Jurkat, Clone E6-1 (cell line): ENCODE data around the gene CAPN10.
"Not testable (repeated sequence)": the region's sequence is repeated elsewhere in the genome, so short reads cannot be mapped to it uniquely, and the experiment has no call there.

Source experiments
- DNase-seq: peaks from one replicate; pipeline ENCODE4 v3.0.0-alpha.2; 2011; ENCODE audit warnings: low read depth, low spot score
- H3K4me3 ChIP-seq: 2 replicates; pipeline ENCODE4 v1.5.1; 2011; ENCODE audit warnings: mild to moderate bottlenecking, low read length, control low read depth, moderate library complexity

Gene CAPN10

DNA sequence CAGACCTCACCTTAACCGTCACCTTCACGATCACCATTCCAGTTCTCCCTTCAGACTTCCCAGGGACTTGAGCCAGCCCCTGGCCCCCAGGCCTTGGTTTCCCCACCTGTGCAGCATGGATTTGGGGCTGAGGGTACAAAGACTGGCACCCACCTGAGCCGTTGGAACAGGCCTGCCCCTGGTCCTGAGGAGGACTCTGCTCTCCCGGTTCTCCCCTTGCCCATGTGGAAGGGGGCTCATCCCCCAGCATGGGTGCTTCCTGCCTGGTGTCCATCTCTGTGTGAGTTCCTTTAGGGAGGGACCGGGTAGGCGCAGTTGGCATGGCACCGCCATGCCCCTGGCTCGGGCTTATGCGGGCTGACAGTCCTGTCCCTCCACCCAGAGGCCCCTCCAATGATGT, 27.9 kb downstream of the CAPN10 start:
- no peak overlapping the region for H3K4me3 ChIP-seq
- no peak for DNase-seq

DNA sequence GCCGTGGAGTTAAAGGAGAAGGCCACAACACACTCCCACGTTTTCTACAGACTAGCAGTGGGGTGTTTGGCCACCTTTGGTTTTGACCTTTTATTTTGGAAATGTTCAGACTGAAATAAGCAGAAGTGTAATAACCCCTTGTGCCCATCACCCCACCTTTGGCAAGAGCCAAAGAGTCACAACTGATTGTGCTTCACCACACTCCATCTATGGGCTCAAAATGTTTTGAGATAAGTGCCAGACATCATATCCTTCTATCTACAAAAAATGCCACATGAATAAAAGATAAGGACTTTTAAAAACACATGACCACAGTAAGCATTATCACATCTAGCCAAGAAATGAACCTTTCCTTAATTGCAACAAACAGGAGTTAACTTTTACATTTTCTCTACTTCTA, 28.9 kb downstream of the CAPN10 start:
- DNase-seq: no peak

DNA sequence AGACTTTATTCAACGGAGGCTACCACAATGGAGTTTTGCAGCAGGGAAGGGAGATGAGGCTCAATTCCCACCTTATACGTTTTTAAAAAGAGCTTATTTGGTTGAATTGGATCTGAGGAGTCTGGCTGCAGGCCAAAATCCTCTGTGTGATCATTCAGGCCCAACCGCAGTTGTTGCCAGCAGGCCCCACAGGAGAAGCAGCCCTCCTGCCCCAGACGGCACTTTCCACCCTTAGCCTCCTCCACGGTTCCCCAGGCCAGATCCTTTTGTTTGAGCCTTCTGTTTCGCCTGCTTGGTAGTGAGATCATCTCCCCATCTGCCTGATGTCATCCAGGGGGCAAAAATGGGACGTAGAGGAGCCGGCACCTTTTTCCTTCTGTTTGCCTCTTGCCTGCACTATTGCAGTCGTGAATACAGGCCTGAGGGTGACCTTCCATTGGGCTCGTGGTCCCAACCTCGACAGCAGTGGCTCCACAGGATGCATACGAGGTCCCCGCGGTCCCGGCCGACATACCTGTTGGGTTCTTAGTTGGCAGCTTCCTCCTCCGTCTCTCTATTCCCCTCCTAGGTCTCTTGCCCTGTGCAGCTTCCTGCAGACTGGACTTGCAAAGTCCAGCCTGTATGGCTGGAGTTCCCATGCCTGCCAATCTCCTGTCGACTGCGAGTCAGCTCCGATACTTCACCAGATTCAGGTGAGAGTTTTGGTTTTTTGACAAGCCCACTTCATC, 29.4 kb downstream of the CAPN10 start:
- no peak for DNase-seq
- H3K4me3 ChIP-seq: no peak overlapping the region

More for the DNA sequence above, 28.9 kb downstream of the CAPN10 start:
- H3K4me3 ChIP-seq: no peak overlapping the region

GRCh38 chr2:240616860-240617666, 30.5 kb downstream of the CAPN10 start:
- H3K4me3 ChIP-seq, DNase-seq: not testable (repeated sequence)

- DNase-seq: no peak
- no peak overlapping the region for H3K4me3 ChIP-seq
Observed at GRCh38 chr2:240618776-240619175, 32.2 kb downstream of the CAPN10 start.

- DNase-seq: no peak
Observed at GRCh38 chr2:240619506-240620148, 33.1 kb downstream of the CAPN10 start.

GRCh38 chr2:240620149-240620731, 33.7 kb downstream of the CAPN10 start:
- no peak overlapping the region for H3K4me3 ChIP-seq
- DNase-seq: no peak

More at GRCh38 chr2:240619506-240620148, 33.1 kb downstream of the CAPN10 start:
- no peak overlapping the region for H3K4me3 ChIP-seq

DNA sequence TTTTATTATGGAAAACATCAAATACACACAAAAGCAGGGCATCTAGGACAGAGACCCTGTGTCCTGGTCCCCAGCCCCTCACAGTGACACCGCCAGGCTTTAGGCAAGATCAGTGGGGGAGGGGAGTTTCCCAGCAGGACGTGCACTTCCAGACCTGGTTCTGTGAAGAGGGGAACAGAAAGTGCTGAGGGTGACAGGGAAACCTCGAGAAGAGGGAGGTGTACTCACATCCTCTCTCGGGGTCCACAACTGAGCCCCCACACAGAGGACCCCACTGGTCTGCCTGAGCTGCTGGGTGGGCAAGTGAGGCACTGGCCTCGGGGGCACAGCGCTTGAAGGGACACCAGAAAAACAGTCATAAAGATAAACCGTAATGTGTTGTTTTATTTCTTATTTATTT, 34.3 kb downstream of the CAPN10 start:
- no peak overlapping the region for H3K4me3 ChIP-seq
- DNase-seq: no peak

- DNase-seq: no peak
- H3K4me3 ChIP-seq: no peak overlapping the region
Observed at GRCh38 chr2:240622060-240622411, 35.5 kb downstream of the CAPN10 start.

DNA sequence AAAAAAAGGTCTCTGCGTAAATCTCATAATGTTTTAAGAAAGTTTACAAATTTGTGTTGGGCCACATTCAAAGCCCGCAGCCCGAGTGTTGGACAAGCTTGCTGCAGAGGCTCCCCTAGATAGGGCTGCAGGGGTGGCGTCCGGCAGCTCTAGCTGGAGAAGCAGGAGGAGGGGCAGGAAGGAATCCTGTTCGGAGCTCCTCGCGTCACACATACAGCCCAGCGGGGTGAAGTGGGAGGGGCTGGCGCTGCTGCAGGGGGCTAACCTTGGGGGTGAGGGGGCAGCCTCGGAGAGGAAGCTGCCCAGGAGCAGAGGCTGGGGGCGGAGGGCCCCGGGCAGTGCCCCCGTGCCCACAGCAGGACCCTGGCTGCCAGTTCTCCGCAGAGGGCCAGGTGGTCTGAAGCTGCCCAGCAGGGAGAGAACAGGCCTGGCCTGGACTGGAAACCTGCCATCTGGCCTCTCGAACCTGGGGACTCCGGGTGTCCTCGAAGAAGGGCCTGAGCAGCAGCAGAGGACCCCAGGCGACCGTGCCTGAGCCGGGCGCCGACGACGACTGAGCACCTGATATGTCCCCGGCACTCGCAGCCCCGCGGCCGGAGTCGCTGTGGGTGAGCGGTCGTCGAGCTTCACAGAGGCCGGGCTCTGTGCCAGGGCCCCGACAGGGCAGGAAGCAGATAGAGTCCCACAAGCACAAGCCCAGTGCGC, 36.1 kb downstream of the CAPN10 start:
- peak; percentile 32 for DNase-seq
- no peak overlapping the region for H3K4me3 ChIP-seq

- no peak for DNase-seq
- no peak overlapping the region for H3K4me3 ChIP-seq
Observed at GRCh38 chr2:240623531-240624010, 37.0 kb downstream of the CAPN10 start.

GRCh38 chr2:240624011-240624949, 37.7 kb downstream of the CAPN10 start:
- DNase-seq: no peak
- no peak overlapping the region for H3K4me3 ChIP-seq

- DNase-seq: no peak
- H3K4me3 ChIP-seq: no peak within 1 kb of the TSS
Observed at GRCh38 chr2:240624950-240625621, 38.6 kb downstream of the CAPN10 start, which contains the start of gene GPR35. GPR35 (plus strand) TSS chr2:240625480; CDS start chr2:240629953, 4,473 bp downstream.

- no peak overlapping the region for H3K4me3 ChIP-seq
- no peak for DNase-seq
Observed at GRCh38 chr2:240626531-240627300, 40.2 kb downstream of the CAPN10 start.

DNA sequence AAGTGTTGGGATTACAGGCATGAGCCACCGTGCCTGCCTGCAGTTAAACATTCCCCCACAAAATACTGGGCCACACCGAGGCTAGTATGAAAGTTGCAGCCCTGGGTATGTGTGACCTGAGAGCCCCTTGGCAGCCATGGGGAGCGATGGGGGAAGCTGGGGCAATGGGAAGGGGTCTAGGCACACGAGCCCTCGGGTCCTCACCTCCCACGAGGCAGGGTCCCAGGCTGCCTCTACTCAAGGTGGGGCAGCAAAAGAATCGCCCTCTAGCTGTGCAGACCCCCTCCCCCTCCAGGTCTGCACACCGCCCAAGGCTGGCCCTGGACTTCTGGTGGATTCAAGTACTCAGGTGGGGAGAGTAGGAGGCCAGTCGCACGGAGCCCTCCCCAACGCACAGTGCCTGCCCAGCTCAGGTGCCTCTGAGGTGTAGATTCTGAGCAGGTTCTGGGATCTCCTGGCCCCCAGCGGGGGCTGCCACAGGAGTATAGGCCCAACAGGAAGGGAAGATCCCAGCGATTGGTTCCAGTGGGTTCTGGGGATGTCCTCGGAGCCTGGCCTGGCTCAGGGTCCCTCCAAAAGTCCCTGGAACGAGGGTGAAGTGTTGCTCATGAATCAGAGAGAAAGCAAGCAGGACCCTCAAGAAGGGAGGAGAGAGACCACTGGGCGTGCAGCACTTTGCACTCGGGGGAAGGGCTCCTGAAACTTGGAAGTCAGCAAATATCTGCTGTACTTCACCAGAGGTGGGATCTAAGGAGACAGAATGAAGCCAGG, 41.4 kb downstream of the CAPN10 start:
- DNase-seq: no peak

DNA sequence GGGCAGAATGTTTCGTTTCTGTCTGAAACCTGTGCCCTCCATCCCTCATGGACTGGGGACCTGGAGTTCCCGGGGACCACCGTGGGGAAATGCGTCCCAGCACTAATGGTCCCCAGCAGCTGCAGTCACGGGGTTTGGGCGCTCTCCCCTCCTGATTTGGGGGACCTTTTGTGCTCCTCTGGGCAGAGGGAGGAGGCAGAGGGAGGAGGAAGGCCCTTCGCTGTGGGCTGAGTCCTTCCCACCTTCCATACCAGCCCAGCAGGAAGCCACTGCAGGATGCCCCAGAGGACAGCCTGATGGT, 41.9 kb downstream of the CAPN10 start:
- DNase-seq: no peak
- no peak overlapping the region for H3K4me3 ChIP-seq

More for the DNA sequence above, 41.4 kb downstream of the CAPN10 start:
- H3K4me3 ChIP-seq: no peak overlapping the region
